GM06990 (cell line): ENCODE measurements around the gene MLPH.

Experiments used
- DNase-seq: peaks from one replicate; pipeline ENCODE4 v3.0.0-alpha.2; 2011; ENCODE audit not compliant: insufficient read length; ENCODE audit errors: extremely low read depth
- H3K27me3 ChIP-seq: replicated peaks from 2 replicates; pipeline ENCODE4 v1.6.0; 2011; ENCODE audit warnings: low read length; ENCODE audit not compliant: control insufficient read depth, insufficient read depth
- H3K36me3 ChIP-seq: 2 replicates; pipeline ENCODE4 v1.5.1; 2011; ENCODE audit warnings: low read length; ENCODE audit not compliant: control insufficient read depth, insufficient read depth
- H3K4me3 ChIP-seq: replicated peaks from 2 replicates; pipeline ENCODE4 v1.5.1; 2011; ENCODE audit warnings: low read depth, mild to moderate bottlenecking, control low read depth, low read length
- TF ChIP-seq, protein P1 (sequence below): IDR thresholded peaks from 2 replicates; pipeline ENCODE4 v1.5.1; 2011; ENCODE audit warnings: low read length, control low read depth, mild to moderate bottlenecking, inconsistent platforms; ENCODE audit not compliant: insufficient read depth, poor library complexity, severe bottlenecking

Gene MLPH

GRCh38 chr2:237452861-237453260 is 34.2 kb upstream of the MLPH start:
- no peak overlapping the region for H3K4me3 ChIP-seq
- no peaks in the 10 kb centered on the region for H3K36me3 ChIP-seq
- H3K27me3 ChIP-seq, result no peaks in the 10 kb centered on the region; the same call in 1 of the 2 replicates
- no peak for DNase-seq
- TF ChIP-seq, protein P1, sequence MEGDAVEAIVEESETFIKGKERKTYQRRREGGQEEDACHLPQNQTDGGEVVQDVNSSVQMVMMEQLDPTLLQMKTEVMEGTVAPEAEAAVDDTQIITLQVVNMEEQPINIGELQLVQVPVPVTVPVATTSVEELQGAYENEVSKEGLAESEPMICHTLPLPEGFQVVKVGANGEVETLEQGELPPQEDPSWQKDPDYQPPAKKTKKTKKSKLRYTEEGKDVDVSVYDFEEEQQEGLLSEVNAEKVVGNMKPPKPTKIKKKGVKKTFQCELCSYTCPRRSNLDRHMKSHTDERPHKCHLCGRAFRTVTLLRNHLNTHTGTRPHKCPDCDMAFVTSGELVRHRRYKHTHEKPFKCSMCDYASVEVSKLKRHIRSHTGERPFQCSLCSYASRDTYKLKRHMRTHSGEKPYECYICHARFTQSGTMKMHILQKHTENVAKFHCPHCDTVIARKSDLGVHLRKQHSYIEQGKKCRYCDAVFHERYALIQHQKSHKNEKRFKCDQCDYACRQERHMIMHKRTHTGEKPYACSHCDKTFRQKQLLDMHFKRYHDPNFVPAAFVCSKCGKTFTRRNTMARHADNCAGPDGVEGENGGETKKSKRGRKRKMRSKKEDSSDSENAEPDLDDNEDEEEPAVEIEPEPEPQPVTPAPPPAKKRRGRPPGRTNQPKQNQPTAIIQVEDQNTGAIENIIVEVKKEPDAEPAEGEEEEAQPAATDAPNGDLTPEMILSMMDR, result no peak

GRCh38 chr2:237453671-237454070 is 33.4 kb upstream of the MLPH start:
- Histone ChIP-seq H3K4me3 (no peak overlapping the region), H3K27me3 (no peaks in the 10 kb centered on the region), H3K36me3 (no peaks in the 10 kb centered on the region)
- TF ChIP-seq, protein P1, result no peak
- DNase-seq, result no peak

- no peaks in the 10 kb centered on the region for H3K27me3 ChIP-seq
- DNase-seq, result no peak
- H3K36me3 ChIP-seq, result no peaks in the 10 kb centered on the region
- TF ChIP-seq, protein P1, result no peak
- H3K4me3 ChIP-seq, result no peak overlapping the region
Measured at GRCh38 chr2:237455764-237456163, 31.3 kb upstream of the MLPH start.

DNA sequence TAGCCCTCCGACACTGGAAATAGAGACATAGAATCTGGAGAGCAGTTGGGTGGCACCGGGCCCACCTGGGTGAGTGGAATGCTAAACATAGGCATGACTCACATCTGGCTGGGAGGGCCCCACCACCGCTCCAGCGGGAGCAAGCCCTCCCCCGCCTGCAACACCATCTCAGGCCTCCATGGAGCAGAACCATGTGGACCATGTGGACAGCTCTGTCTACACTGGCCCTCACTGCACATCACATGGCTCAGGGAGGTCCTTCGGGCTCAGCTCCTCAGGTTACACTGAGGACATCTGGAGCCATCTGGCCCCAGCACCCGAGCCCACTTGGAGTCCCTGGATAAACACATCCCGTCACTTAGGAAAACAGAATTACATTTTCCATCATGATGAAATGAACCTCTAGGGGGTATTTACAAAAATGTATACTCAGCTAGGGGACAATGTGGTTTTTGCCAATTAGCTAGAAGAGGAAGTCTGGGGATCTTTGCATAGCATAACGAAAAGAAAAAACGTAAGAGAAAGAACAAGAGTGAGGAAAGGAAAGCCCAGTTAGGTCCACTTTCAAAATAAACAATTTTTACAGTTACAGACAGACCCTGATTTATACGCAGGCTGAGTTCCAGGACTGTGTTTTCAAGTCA is 30.7 kb upstream of the MLPH start:
- H3K4me3 ChIP-seq, result no peak overlapping the region
- H3K27me3 ChIP-seq, result no peaks in the 10 kb centered on the region
- no peaks in the 10 kb centered on the region for H3K36me3 ChIP-seq
- TF ChIP-seq, protein P1, result no peak
- DNase-seq, result no peak

DNA sequence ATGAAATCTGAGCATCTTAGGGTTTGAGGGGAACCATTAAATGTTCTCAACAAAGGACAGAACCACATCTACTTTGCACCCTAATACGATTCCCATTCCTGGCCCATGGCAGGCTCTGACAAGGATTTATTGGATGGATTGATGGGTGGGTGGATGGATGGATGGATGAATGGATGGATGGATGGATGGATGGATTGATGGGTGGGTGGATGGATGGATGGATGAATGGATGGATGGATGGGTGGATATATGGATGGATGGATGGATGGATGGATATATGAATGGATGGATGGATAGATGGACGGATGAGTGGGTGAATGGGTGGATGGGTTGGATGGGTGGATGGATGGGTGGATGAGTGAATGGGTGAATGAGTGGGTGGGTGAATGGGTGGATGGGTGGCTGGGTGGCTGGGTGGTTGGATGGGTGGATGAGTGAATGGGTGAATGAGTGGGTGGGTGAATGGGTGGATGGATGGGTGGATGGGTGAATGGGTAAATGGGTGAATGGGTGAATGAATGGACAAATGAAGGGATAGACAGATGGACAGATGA is 29.6 kb upstream of the MLPH start:
- H3K4me3 ChIP-seq, result no peak overlapping the region
- H3K27me3 ChIP-seq, result no peaks in the 10 kb centered on the region
- TF ChIP-seq, protein P1, result no peak
- DNase-seq, result no peak
- no peaks in the 10 kb centered on the region for H3K36me3 ChIP-seq

GRCh38 chr2:237458519-237458918 is 28.5 kb upstream of the MLPH start:
- no peak for DNase-seq
- no peaks in the 10 kb centered on the region for H3K27me3 ChIP-seq
- H3K36me3 ChIP-seq, result no peaks in the 10 kb centered on the region
- H3K4me3 ChIP-seq, result no peak overlapping the region
- TF ChIP-seq, protein P1, result no peak
